K562 (cell line): Measurements from ENCODE around the gene KARS1. TPM values are rescaled to one million over a fixed set of nuclear protein-coding genes. Genes with fewer than 3 reads are reported as not detected.

ENCODE experiments used
- ARID1B ChIP-seq: fragments of 450-650 bp; IDR thresholded peaks from 2 replicates; pipeline ENCODE4 v1.6.1; 2016; ENCODE audit warnings: antibody characterized with exemption, mild to moderate bottlenecking, inconsistent platforms
- CLOCK ChIP-seq: fragments of 250-450 bp; sonication (Bioruptor Pico); IDR thresholded peaks from 2 replicates; pipeline ENCODE4 v1.4.0; 2020; ENCODE audit warnings: mild to moderate bottlenecking, moderate library complexity, borderline replicate concordance
- CREB3 ChIP-seq: fragments of 450-650 bp; conservative IDR thresholded peaks from 2 replicates; pipeline ENCODE4 v1.6.1; 2016; ENCODE audit warnings: missing genetic modification characterization, low read depth, mild to moderate bottlenecking, missing compliant biosample characterization, moderate library complexity
- CXXC5 ChIP-seq: fragments of 250-450 bp; sonication (Bioruptor Pico); IDR thresholded peaks from 2 replicates; pipeline ENCODE4 v1.8.0; 2022; ENCODE audit warnings: inconsistent platforms, mild to moderate bottlenecking, moderate library complexity
- ESRRA ChIP-seq: fragments of 450-650 bp; IDR thresholded peaks from 2 replicates; pipeline ENCODE4 v1.6.1; 2014; ENCODE audit warnings: low read depth, mild to moderate bottlenecking, moderate library complexity, borderline replicate concordance
- FUS ChIP-seq: fragments of 200-400 bp; formaldehyde crosslinking; optimal IDR thresholded peaks from 2 replicates; pipeline ENCODE3; 2017; ENCODE audit warnings: low read depth, low read length
- GTF3C2 ChIP-seq: IDR thresholded peaks from 3 replicates; pipeline ENCODE4 v1.6.1; 2011; ENCODE audit warnings: borderline replicate concordance, mild to moderate bottlenecking, moderate library complexity; ENCODE audit not compliant: insufficient read length; ENCODE audit errors: extremely low read depth
- HMBOX1 ChIP-seq: sonication (generic); IDR thresholded peaks from 2 replicates; pipeline ENCODE4 v1.6.1; 2016
- HSF4 ChIP-seq: fragments of 250-450 bp; sonication (Bioruptor Pico); IDR thresholded peaks from 2 replicates; pipeline ENCODE4 v2.1.2; 2022; ENCODE audit warnings: mild to moderate bottlenecking, moderate library complexity, borderline replicate concordance
- IRF9 ChIP-seq: fragments of 450-650 bp; IDR thresholded peaks from 2 replicates; pipeline ENCODE4 v1.6.1; 2016; ENCODE audit warnings: missing biosample characterization, missing genetic modification characterization
- JUND ChIP-seq, 2 experiments: IDR thresholded peaks; 2 replicates in 1 of 2; 3 replicates in 1 of 2; pipeline ENCODE4 v1.6.1; 2011; ENCODE audit warnings: borderline replicate concordance in 2 of 2, low read depth in 2 of 2, low read length in 2 of 2, improper control_type of control experiment in 1 of 2, missing biosample characterization in 1 of 2, missing genetic modification characterization in 1 of 2, missing genetic modification reagents in 1 of 2
- KLF13 ChIP-seq: fragments of 450-650 bp; IDR thresholded peaks from 2 replicates; pipeline ENCODE4 v1.6.1; 2016; ENCODE audit warnings: missing genetic modification characterization, low read depth, mild to moderate bottlenecking, missing compliant biosample characterization, moderate library complexity, borderline replicate concordance
- NELFE ChIP-seq: IDR thresholded peaks from 2 replicates; pipeline ENCODE4 v1.6.1; 2011; ENCODE audit warnings: mild to moderate bottlenecking; ENCODE audit not compliant: insufficient read depth, insufficient read length
- PML ChIP-seq: IDR thresholded peaks from 2 replicates; pipeline ENCODE4 v1.6.1; 2012; ENCODE audit warnings: low read length, inconsistent platforms
- RB1 ChIP-seq: fragments of 450-650 bp; IDR thresholded peaks from 2 replicates; pipeline ENCODE4 v1.6.1; 2017; ENCODE audit warnings: low read depth, mild to moderate bottlenecking
- RBM22 ChIP-seq: fragments of 200-400 bp; formaldehyde crosslinking; IDR thresholded peaks from 2 replicates; pipeline ENCODE4 v1.6.1; 2018; ENCODE audit warnings: low read length, low read depth; ENCODE audit not compliant: poor library complexity, severe bottlenecking
- ZNF740 ChIP-seq, 3 experiments: fragments of 200-800 bp in 1 of 3; sonication (Bioruptor generic) in 1 of 3; sonication (generic) in 1 of 3; formaldehyde crosslinking in 1 of 3; IDR thresholded peaks; 2 replicates each; pipeline versions ENCODE4 v1.6.1 to v1.8.0; 2016 to 2022; ENCODE audit warnings: mild to moderate bottlenecking in 2 of 3, missing compliant biosample characterization in 2 of 3, missing genetic modification characterization in 2 of 3, missing genetic modification reagents in 1 of 3
- polyA plus RNA-seq, 8 experiments: library from polyadenylated mRNA; depleted of rRNA in 4 of 8; stranded (reverse) in 5 of 8; unstranded in 3 of 8; fragments of >200 nt; fragmentation: Nextera tagmentation in 2 of 8; fragmentation: Illumina TruSeq in 1 of 8; extraction: Ambion mirVana in 2 of 8; extraction: Trizol in 1 of 8; gene quantifications; 2 replicates each; pipeline versions ENCODE4 v1.2.1 to v1.2.3, GENCODE V29; 2011 to 2014; ENCODE audit warnings: inconsistent platforms in 1 of 8, missing spikeins in 1 of 8
- total RNA-seq, 7 experiments: library from RNA; depleted of rRNA in 6 of 7; stranded (reverse); fragments of >200 nt in 6 of 7; fragmentation: Illumina TruSeq in 2 of 7; extraction: Trizol in 2 of 7; gene quantifications; 2 replicates each; pipeline versions ENCODE4 v1.2.1 to v1.2.3, GENCODE V29; 2011 to 2021; ENCODE audit warnings: low replicate concordance in 1 of 7

KARS1 gene
- total and polyA plus RNA-seq, 9 of the 15 experiments (the other 6 are each of a cell fraction or from before 2014, with no cell fraction given): 223 to 386 (median 304) TPM

- TF ChIP-seq IRF9 (tag): peak; percentile 71
- TF ChIP-seq ZNF740 (CRISPR knock-in tag; IDR thresholded peaks at IDR 0.05): no peak
- TF ChIP-seq ZNF740 (tag; IDR thresholded peaks at IDR 0.05): no peak
- TF ChIP-seq JUND (IDR thresholded peaks at IDR 0.05; ENCODE audit: borderline replicate concordance, low read depth, low read length): peak; percentile 98
- peak; percentile 98 for TF ChIP-seq JUND (tag; IDR thresholded peaks at IDR 0.05; ENCODE audit: borderline replicate concordance, low read depth, low read length)
- TF ChIP-seq CXXC5 (CRISPR knock-in tag): peak; percentile 72
- TF ChIP-seq ESRRA: no peak
- TF ChIP-seq GTF3C2: no peak
- no peak for TF ChIP-seq KLF13 (tag)
- TF ChIP-seq ARID1B: peak; percentile 96
- TF ChIP-seq RB1: no peak
- no peak for TF ChIP-seq FUS
- peak; percentile 93 for TF ChIP-seq HMBOX1
- TF ChIP-seq CREB3 (tag): no peak
- peak; percentile 58 for TF ChIP-seq PML
- no peak for TF ChIP-seq RBM22
- TF ChIP-seq CLOCK (CRISPR knock-in tag): no peak
- no peak for TF ChIP-seq NELFE
- TF ChIP-seq HSF4 (CRISPR knock-in tag): no peak
Measured at GRCh38 chr16:75624921-75625334, 22.5 kb downstream of the KARS1 start (continued).
